Left ventricle myocardium inferior (tissue), 1 donor: Measurements from ENCODE around the gene LFNG. TPM values are rescaled to one million over a fixed set of nuclear protein-coding genes. Genes with fewer than 3 reads are reported as not detected.

Source experiments
- DNase-seq: peaks from one replicate; pipeline ENCODE4 v3.0.0-alpha.2; 2020
- H3K27ac ChIP-seq: fragments of 200-600 bp; replicated peaks from 2 replicates; pipeline ENCODE4 v1.8.0; 2021
- H3K27me3 ChIP-seq: fragments of 200-600 bp; 2 replicates; pipeline ENCODE4 v1.8.0; 2021; ENCODE audit warnings: low read depth
- H3K36me3 ChIP-seq: fragments of 200-600 bp; 2 replicates; pipeline ENCODE4 v1.8.0; 2021
- H3K4me1 ChIP-seq: fragments of 200-600 bp; 2 replicates; pipeline ENCODE4 v1.8.0; 2021
- H3K4me3 ChIP-seq: fragments of 200-600 bp; 2 replicates; pipeline ENCODE4 v1.8.0; 2021; ENCODE audit warnings: mild to moderate bottlenecking, moderate library complexity
- H3K9me3 ChIP-seq: fragments of 200-600 bp; replicated peaks from 2 replicates; pipeline ENCODE4 v1.8.0; 2021
- intact Hi-C: fragments of 100-400 bp; cut with micrococcal nuclease; formaldehyde crosslinking; loops from one replicate; pipeline ENCODE4 v1.11.0; 2022
- total RNA-seq: library from RNA; stranded (reverse); fragmentation: NEBNext Ultra II Directional; extraction: Animal tissue kit (Norgen Biotek cat#: 25700); gene quantifications from one replicate; pipeline ENCODE4 v1.2.1, GENCODE V29; 2021
- TF ChIP-seq, protein P1 (sequence below): fragments of 200-600 bp; IDR thresholded peaks from 2 replicates; pipeline ENCODE4 v1.8.0; 2021; ENCODE audit warnings: antibody characterized with exemption, mild to moderate bottlenecking, borderline replicate concordance
- donor health status: DM: no; HTN: yes; CAD: no; lungs with severe emphysema.

LFNG gene
- total RNA-seq, 1 donor from 2014 or later = 5.2 TPM

DNA sequence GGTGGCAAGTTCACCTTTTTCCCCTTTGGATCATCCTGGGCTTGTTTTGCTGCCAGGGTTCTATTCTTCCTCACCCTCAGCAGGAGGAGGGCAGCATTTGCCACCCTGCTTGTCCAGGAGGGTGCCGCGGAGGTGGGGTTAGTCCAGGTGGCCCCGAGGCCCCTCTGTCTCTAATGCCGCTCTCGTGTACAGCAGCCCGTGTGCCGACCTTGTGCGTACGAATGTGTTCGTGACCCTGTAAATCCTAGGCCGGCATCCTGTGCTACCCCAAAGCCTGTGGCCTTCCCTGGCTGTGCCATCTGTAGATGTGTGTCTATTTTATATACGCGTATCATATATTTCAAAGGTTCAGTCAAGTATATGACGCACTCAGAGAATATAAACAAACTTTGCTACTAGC, 49.8 kb downstream of the LFNG start:
- intact Hi-C loops = loop anchor here (5.0 kb wide), 1 partner anchor 113 kb away; no protein-coding TSS in a partner anchor
- Histone ChIP-seq H3K9me3 (no peaks in the 10 kb centered on the region), H3K4me1 (peaks cover 15% of the 10 kb centered on the region), H3K27me3 (no peaks in the 10 kb centered on the region), H3K4me3 (no peak overlapping the region), H3K36me3 (peaks cover 28% of the 10 kb centered on the region), H3K27ac (no peak overlapping the region)
- no peak for DNase-seq
- TF ChIP-seq, protein P1, sequence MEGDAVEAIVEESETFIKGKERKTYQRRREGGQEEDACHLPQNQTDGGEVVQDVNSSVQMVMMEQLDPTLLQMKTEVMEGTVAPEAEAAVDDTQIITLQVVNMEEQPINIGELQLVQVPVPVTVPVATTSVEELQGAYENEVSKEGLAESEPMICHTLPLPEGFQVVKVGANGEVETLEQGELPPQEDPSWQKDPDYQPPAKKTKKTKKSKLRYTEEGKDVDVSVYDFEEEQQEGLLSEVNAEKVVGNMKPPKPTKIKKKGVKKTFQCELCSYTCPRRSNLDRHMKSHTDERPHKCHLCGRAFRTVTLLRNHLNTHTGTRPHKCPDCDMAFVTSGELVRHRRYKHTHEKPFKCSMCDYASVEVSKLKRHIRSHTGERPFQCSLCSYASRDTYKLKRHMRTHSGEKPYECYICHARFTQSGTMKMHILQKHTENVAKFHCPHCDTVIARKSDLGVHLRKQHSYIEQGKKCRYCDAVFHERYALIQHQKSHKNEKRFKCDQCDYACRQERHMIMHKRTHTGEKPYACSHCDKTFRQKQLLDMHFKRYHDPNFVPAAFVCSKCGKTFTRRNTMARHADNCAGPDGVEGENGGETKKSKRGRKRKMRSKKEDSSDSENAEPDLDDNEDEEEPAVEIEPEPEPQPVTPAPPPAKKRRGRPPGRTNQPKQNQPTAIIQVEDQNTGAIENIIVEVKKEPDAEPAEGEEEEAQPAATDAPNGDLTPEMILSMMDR = no peak

- intact Hi-C loops = no loop called here
- no peak for DNase-seq
Measured at GRCh38 chr7:2570021-2570420, 50.4 kb downstream of the LFNG start.

DNA sequence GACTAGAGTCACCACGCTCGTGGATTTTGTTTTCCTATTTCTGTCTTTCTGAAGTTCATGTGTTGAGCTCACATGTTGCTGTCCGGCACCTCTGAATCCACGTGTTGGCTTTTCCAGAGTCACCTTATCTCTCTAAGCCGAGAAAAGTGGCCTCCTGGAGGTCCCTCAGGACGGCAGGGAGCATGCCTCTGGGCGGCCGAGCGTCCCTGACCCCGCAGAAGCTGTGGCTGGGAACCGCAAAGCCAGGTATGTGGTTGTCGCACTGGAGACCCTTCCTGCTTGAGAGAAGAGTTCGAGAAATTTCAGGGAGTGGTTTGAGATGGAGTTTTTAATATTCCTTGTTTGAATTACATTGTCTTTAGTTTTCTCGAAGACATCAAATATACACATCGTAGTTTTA, 51.8 kb downstream of the LFNG start:
- intact Hi-C loops = no loop called here
- no peak for DNase-seq
- no peak overlapping the region for H3K27ac ChIP-seq

More at GRCh38 chr7:2570021-2570420, 50.4 kb downstream of the LFNG start:
- Histone ChIP-seq H3K9me3 (no peaks in the 10 kb centered on the region), H3K27me3 (no peaks in the 10 kb centered on the region), H3K36me3 (peaks cover 28% of the 10 kb centered on the region), H3K4me1 (peaks cover 15% of the 10 kb centered on the region), H3K27ac (no peak overlapping the region), H3K4me3 (no peak overlapping the region)
- TF ChIP-seq, protein P1 = no peak

GRCh38 chr7:2572101-2572842, 52.7 kb downstream of the LFNG start:
- peaks cover 34% of the 10 kb centered on the region for H3K36me3 ChIP-seq
- no peak overlapping the region for H3K27ac ChIP-seq
- peaks cover 6% of the 10 kb centered on the region for H3K4me1 ChIP-seq
- no peak for DNase-seq
- H3K27me3 ChIP-seq = no peaks in the 10 kb centered on the region
- TF ChIP-seq, protein P1 = no peak
- intact Hi-C loops = no loop called here
- H3K9me3 ChIP-seq = no peaks in the 10 kb centered on the region
- no peak overlapping the region for H3K4me3 ChIP-seq

More for the DNA sequence above, 51.8 kb downstream of the LFNG start:
- H3K4me1 ChIP-seq = peaks cover 15% of the 10 kb centered on the region
- H3K27me3 ChIP-seq = no peaks in the 10 kb centered on the region
- H3K4me3 ChIP-seq = no peak overlapping the region
- no peaks in the 10 kb centered on the region for H3K9me3 ChIP-seq
- peaks cover 34% of the 10 kb centered on the region for H3K36me3 ChIP-seq
- TF ChIP-seq, protein P1 = no peak

DNA sequence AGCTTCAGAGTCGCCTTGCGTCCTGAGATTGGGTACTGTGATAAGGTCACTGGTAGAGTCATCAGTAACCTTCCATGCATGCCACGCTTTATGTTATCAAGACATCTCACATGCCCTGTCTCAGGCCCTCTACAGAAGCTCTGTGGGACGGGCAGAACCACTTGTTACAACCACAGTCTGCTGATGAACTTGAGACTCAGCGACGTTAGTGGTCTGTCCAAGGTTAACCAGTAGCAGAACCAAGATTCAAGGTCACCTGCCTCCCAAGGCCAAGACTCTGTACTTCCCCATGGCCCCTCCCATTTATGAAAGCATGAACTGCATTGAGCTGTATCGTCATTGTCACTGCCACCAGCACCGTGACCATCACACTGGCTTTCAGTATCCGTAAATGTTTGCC, 54.2 kb downstream of the LFNG start:
- DNase-seq = no peak
- no peaks in the 10 kb centered on the region for H3K4me1 ChIP-seq
- intact Hi-C loops = no loop called here
- TF ChIP-seq, protein P1 = no peak
- H3K4me3 ChIP-seq = no peak overlapping the region
- H3K36me3 ChIP-seq = peaks cover 41% of the 10 kb centered on the region
- H3K9me3 ChIP-seq = no peaks in the 10 kb centered on the region
- no peak overlapping the region for H3K27ac ChIP-seq
- H3K27me3 ChIP-seq = no peaks in the 10 kb centered on the region
